Measurements from ENCODE around the gene GPSM1.

GPSM1 gene

GRCh38 chr9:136279471-136279870 is 47.9 kb upstream of the GPSM1 start:
- peaks cover 6% of the 10 kb centered on the region for H3K4me1 ChIP-seq (ENCODE audit: low read length)
- TF ChIP-seq EZH2phosphoT487 (IDR thresholded peaks at IDR 0.05; ENCODE audit: low read depth) (no peak), CTCF (IDR thresholded peaks at IDR 0.05; ENCODE audit: low read depth, low read length) (no peak)
- H3K9ac ChIP-seq (ENCODE audit: low read length) = no peak overlapping the region
- H4K20me1 ChIP-seq (ENCODE audit: insufficient read depth, low read length) = no peaks in the 10 kb centered on the region
- H3K9me3 ChIP-seq (ENCODE audit: insufficient read depth, low read length) = no peaks in the 10 kb centered on the region
- H3K79me2 ChIP-seq (ENCODE audit: low read length) = no peaks in the 10 kb centered on the region
- H3K4me2 ChIP-seq (ENCODE audit: low read length) = no peak overlapping the region
- H3K36me3 ChIP-seq (replicated peaks; ENCODE audit: low read depth, low read length) = no peaks in the 10 kb centered on the region
- no peak overlapping the region for H2AFZ ChIP-seq (ENCODE audit: low read depth, low read length)
- H3K27ac ChIP-seq (ENCODE audit: low read length) = no peak overlapping the region
- peaks cover 17% of the 10 kb centered on the region; the same call in 1 of the 2 replicates for H3K27me3 ChIP-seq (ENCODE audit: low read depth, low read length)
- no peak overlapping the region for H3K4me3 ChIP-seq (ENCODE audit: low read length)

GRCh38 chr9:136280535-136281315 is 46.6 kb upstream of the GPSM1 start:
- Histone ChIP-seq H2AFZ (ENCODE audit: low read depth, low read length) (no peak overlapping the region), H3K4me2 (ENCODE audit: low read length) (no peak overlapping the region), H3K27ac (ENCODE audit: low read length) (no peak overlapping the region), H3K4me3 (ENCODE audit: low read length) (no peak overlapping the region), H3K27me3 (ENCODE audit: low read depth, low read length) (peaks cover 13% of the 10 kb centered on the region; the same call in 1 of the 2 replicates), H4K20me1 (ENCODE audit: insufficient read depth, low read length) (no peaks in the 10 kb centered on the region), H3K79me2 (ENCODE audit: low read length) (no peaks in the 10 kb centered on the region), H3K36me3 (replicated peaks; ENCODE audit: low read depth, low read length) (no peaks in the 10 kb centered on the region), H3K4me1 (ENCODE audit: low read length) (peaks cover 6% of the 10 kb centered on the region), H3K9me3 (ENCODE audit: insufficient read depth, low read length) (no peaks in the 10 kb centered on the region), H3K9ac (ENCODE audit: low read length) (no peak overlapping the region)
- TF ChIP-seq CTCF (IDR thresholded peaks at IDR 0.05; ENCODE audit: low read depth, low read length) = no peak
- TF ChIP-seq EZH2phosphoT487 (IDR thresholded peaks at IDR 0.05; ENCODE audit: low read depth) = no peak

- no peaks in the 10 kb centered on the region for H3K36me3 ChIP-seq (replicated peaks; ENCODE audit: low read depth, low read length)
- H3K27ac ChIP-seq (ENCODE audit: low read length) = no peak overlapping the region
- no peaks in the 10 kb centered on the region for H3K79me2 ChIP-seq (ENCODE audit: low read length)
- H3K9me3 ChIP-seq (ENCODE audit: insufficient read depth, low read length) = no peaks in the 10 kb centered on the region
- H4K20me1 ChIP-seq (ENCODE audit: insufficient read depth, low read length) = no peaks in the 10 kb centered on the region
- no peak overlapping the region for H3K9ac ChIP-seq (ENCODE audit: low read length)
- no peak for TF ChIP-seq EZH2phosphoT487 (IDR thresholded peaks at IDR 0.05; ENCODE audit: low read depth)
- no peak for TF ChIP-seq CTCF (IDR thresholded peaks at IDR 0.05; ENCODE audit: low read depth, low read length)
- H3K4me1 ChIP-seq (ENCODE audit: low read length) = peaks cover 6% of the 10 kb centered on the region
- H3K4me2 ChIP-seq (ENCODE audit: low read length) = no peak overlapping the region
- H2AFZ ChIP-seq (ENCODE audit: low read depth, low read length) = no peak overlapping the region
- H3K27me3 ChIP-seq (ENCODE audit: low read depth, low read length) = peaks cover 10% of the 10 kb centered on the region; the same call in 1 of the 2 replicates
- H3K4me3 ChIP-seq (ENCODE audit: low read length) = no peak overlapping the region
Measured at GRCh38 chr9:136281421-136282271, 45.7 kb upstream of the GPSM1 start.

GRCh38 chr9:136282272-136282861 is 45.0 kb upstream of the GPSM1 start:
- Histone ChIP-seq H3K27me3 (ENCODE audit: low read depth, low read length) (peaks cover 10% of the 10 kb centered on the region; the same call in 1 of the 2 replicates), H4K20me1 (ENCODE audit: insufficient read depth, low read length) (no peaks in the 10 kb centered on the region), H3K79me2 (ENCODE audit: low read length) (no peaks in the 10 kb centered on the region), H3K4me3 (ENCODE audit: low read length) (no peak overlapping the region), H3K4me1 (ENCODE audit: low read length) (peaks cover 6% of the 10 kb centered on the region), H3K9me3 (ENCODE audit: insufficient read depth, low read length) (no peaks in the 10 kb centered on the region), H3K9ac (ENCODE audit: low read length) (no peak overlapping the region), H3K4me2 (ENCODE audit: low read length) (no peak overlapping the region), H3K36me3 (replicated peaks; ENCODE audit: low read depth, low read length) (no peaks in the 10 kb centered on the region), H3K27ac (ENCODE audit: low read length) (no peak overlapping the region), H2AFZ (ENCODE audit: low read depth, low read length) (no peak overlapping the region)
- TF ChIP-seq EZH2phosphoT487 (IDR thresholded peaks at IDR 0.05; ENCODE audit: low read depth) = no peak
- TF ChIP-seq CTCF (IDR thresholded peaks at IDR 0.05; ENCODE audit: low read depth, low read length) = no peak
